SK-N-SH treated with all-trans-retinoic acid at 6 μM for 48 hours (cell line): ENCODE results near the gene HNRNPA3.

ENCODE experiments used
- ATAC-seq: fragments of 200-7000 bp; cut with Tn5 transposase; 3 replicates; pipeline ENCODE4 v1.9.1; 2020; ENCODE audit warnings: mild to moderate bottlenecking, moderate library complexity
- ARNTL ChIP-seq: fragments of 450-650 bp; formaldehyde crosslinking; IDR thresholded peaks from 2 replicates; pipeline ENCODE4 v1.5.0; 2020; ENCODE audit warnings: low read depth, mild to moderate bottlenecking, moderate library complexity, borderline replicate concordance
- BACH2 ChIP-seq: fragments of 250-450 bp; sonication (Bioruptor Pico); IDR thresholded peaks from 2 replicates; pipeline ENCODE4 v1.9.0; 2021; ENCODE audit warnings: mild to moderate bottlenecking, borderline replicate concordance
- CSDC2 ChIP-seq: fragments of 250-450 bp; sonication (Bioruptor Pico); IDR thresholded peaks from 2 replicates; pipeline ENCODE4 v1.5.0; 2020; ENCODE audit warnings: mild to moderate bottlenecking, moderate library complexity
- CSRNP3 ChIP-seq: fragments of 250-450 bp; sonication (Bioruptor Pico); IDR thresholded peaks from 2 replicates; pipeline ENCODE4 v1.5.1; 2021; ENCODE audit warnings: mild to moderate bottlenecking, moderate library complexity
- ESRRG ChIP-seq: fragments of 250-450 bp; sonication (Bioruptor Pico); IDR thresholded peaks from 2 replicates; pipeline ENCODE4 v1.6.1; 2021; ENCODE audit warnings: mild to moderate bottlenecking
- GLIS3 ChIP-seq: fragments of 250-450 bp; sonication (Bioruptor Pico); IDR thresholded peaks from 2 replicates; pipeline ENCODE4 v1.5.0; 2020; ENCODE audit warnings: mild to moderate bottlenecking, moderate library complexity
- ISL1 ChIP-seq: fragments of 250-450 bp; sonication (Bioruptor Pico); IDR thresholded peaks from 2 replicates; pipeline ENCODE4 v2.1.2; 2022; ENCODE audit warnings: mild to moderate bottlenecking, moderate library complexity
- OSR1 ChIP-seq: fragments of 250-450 bp; sonication (Bioruptor Pico); IDR thresholded peaks from 2 replicates; pipeline ENCODE4 v1.8.0; 2022; ENCODE audit warnings: moderate library complexity, mild to moderate bottlenecking, inconsistent platforms
- PATZ1 ChIP-seq: fragments of 250-450 bp; sonication (Bioruptor Pico); IDR thresholded peaks from 2 replicates; pipeline ENCODE4 v1.8.0; 2020; ENCODE audit warnings: mild to moderate bottlenecking, moderate library complexity, borderline replicate concordance
- PPARA ChIP-seq: fragments of 250-450 bp; sonication (Bioruptor Pico); IDR thresholded peaks from 2 replicates; pipeline ENCODE4 v1.5.0; 2020; ENCODE audit warnings: mild to moderate bottlenecking, borderline replicate concordance
- RARB ChIP-seq: fragments of 250-450 bp; sonication (Bioruptor Pico); IDR thresholded peaks from 2 replicates; pipeline ENCODE4 v1.8.0; 2021; ENCODE audit warnings: mild to moderate bottlenecking, moderate library complexity
- SNAI2 ChIP-seq: fragments of 250-450 bp; sonication (Bioruptor Pico); IDR thresholded peaks from 2 replicates; pipeline ENCODE4 v1.5.0; 2020; ENCODE audit warnings: mild to moderate bottlenecking, moderate library complexity
- TCF4 ChIP-seq: fragments of 250-450 bp; sonication (Bioruptor Pico); IDR thresholded peaks from 2 replicates; pipeline ENCODE4 v1.8.0; 2021; ENCODE audit warnings: mild to moderate bottlenecking, moderate library complexity, borderline replicate concordance
- TOX ChIP-seq: fragments of 250-450 bp; sonication (Bioruptor Pico); IDR thresholded peaks from 2 replicates; pipeline ENCODE4 v1.8.0; 2021; ENCODE audit warnings: mild to moderate bottlenecking, moderate library complexity, borderline replicate concordance
- TSHZ2 ChIP-seq: fragments of 250-450 bp; sonication (Bioruptor Pico); IDR thresholded peaks from 2 replicates; pipeline ENCODE4 v1.5.0; 2020; ENCODE audit warnings: mild to moderate bottlenecking, moderate library complexity
- ZC3H10 ChIP-seq: fragments of 250-450 bp; sonication (Bioruptor Pico); IDR thresholded peaks from 2 replicates; pipeline ENCODE4 v1.5.1; 2021; ENCODE audit warnings: mild to moderate bottlenecking, moderate library complexity
- ZFP3 ChIP-seq: fragments of 250-450 bp; sonication (Bioruptor Pico); IDR thresholded peaks from 2 replicates; pipeline ENCODE4 v1.5.0; 2020; ENCODE audit warnings: mild to moderate bottlenecking, moderate library complexity
- ZFP30 ChIP-seq: fragments of 450-650 bp; formaldehyde crosslinking; IDR thresholded peaks from 2 replicates; pipeline ENCODE4 v1.5.0; 2022; ENCODE audit warnings: mild to moderate bottlenecking, moderate library complexity
- ZNF70 ChIP-seq: fragments of 450-650 bp; formaldehyde crosslinking; IDR thresholded peaks from 2 replicates; pipeline ENCODE4 v1.5.0; 2020; ENCODE audit warnings: mild to moderate bottlenecking, moderate library complexity
- ZNF8 ChIP-seq: fragments of 450-650 bp; formaldehyde crosslinking; IDR thresholded peaks from 2 replicates; pipeline ENCODE4 v1.5.0; 2020; ENCODE audit warnings: mild to moderate bottlenecking, moderate library complexity
- TF ChIP-seq, protein P1 (sequence below): fragments of 250-450 bp; sonication (Bioruptor Pico); IDR thresholded peaks from 2 replicates; pipeline ENCODE4 v1.5.1; 2020; ENCODE audit warnings: low read depth, mild to moderate bottlenecking, moderate library complexity
- TF ChIP-seq, protein P2 (sequence below): fragments of 250-450 bp; sonication (Bioruptor Pico); IDR thresholded peaks from 2 replicates; pipeline ENCODE4 v1.8.0; 2021; ENCODE audit warnings: low read depth, mild to moderate bottlenecking, moderate library complexity, borderline replicate concordance

The HNRNPA3 gene

GRCh38 chr2:177232098-177232704, 19.6 kb downstream of the HNRNPA3 start (continued):
- TF ChIP-seq GLIS3 (CRISPR knock-in tag), result no peak
- TF ChIP-seq BACH2, result no peak
- no peak for TF ChIP-seq ARNTL
- TF ChIP-seq ZFP30 (CRISPR knock-in tag), result no peak
- no peak for TF ChIP-seq RARB (CRISPR knock-in tag)
- TF ChIP-seq SNAI2 (CRISPR knock-in tag), result no peak
- TF ChIP-seq ZNF70 (CRISPR knock-in tag), result no peak
- no peak for TF ChIP-seq PPARA (CRISPR knock-in tag)
- TF ChIP-seq, protein P1, sequence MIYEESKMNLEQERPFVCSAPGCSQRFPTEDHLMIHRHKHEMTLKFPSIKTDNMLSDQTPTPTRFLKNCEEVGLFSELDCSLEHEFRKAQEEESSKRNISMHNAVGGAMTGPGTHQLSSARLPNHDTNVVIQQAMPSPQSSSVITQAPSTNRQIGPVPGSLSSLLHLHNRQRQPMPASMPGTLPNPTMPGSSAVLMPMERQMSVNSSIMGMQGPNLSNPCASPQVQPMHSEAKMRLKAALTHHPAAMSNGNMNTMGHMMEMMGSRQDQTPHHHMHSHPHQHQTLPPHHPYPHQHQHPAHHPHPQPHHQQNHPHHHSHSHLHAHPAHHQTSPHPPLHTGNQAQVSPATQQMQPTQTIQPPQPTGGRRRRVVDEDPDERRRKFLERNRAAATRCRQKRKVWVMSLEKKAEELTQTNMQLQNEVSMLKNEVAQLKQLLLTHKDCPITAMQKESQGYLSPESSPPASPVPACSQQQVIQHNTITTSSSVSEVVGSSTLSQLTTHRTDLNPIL, result no peak
- no peak for TF ChIP-seq CSDC2

- TF ChIP-seq BACH2 (no peak), TSHZ2 (CRISPR knock-in tag) (no peak), ISL1 (no peak), RARB (CRISPR knock-in tag) (no peak), ZNF70 (CRISPR knock-in tag) (no peak), ZNF8 (CRISPR knock-in tag) (no peak), ARNTL (no peak), TOX (no peak), PPARA (CRISPR knock-in tag) (no peak), CSDC2 (no peak), GLIS3 (CRISPR knock-in tag) (no peak), ZFP30 (CRISPR knock-in tag) (no peak), SNAI2 (CRISPR knock-in tag) (no peak), PATZ1 (CRISPR knock-in tag) (no peak)
- no peak for ATAC-seq
Measured at GRCh38 chr2:177234267-177234666, 21.7 kb downstream of the HNRNPA3 start.

DNA sequence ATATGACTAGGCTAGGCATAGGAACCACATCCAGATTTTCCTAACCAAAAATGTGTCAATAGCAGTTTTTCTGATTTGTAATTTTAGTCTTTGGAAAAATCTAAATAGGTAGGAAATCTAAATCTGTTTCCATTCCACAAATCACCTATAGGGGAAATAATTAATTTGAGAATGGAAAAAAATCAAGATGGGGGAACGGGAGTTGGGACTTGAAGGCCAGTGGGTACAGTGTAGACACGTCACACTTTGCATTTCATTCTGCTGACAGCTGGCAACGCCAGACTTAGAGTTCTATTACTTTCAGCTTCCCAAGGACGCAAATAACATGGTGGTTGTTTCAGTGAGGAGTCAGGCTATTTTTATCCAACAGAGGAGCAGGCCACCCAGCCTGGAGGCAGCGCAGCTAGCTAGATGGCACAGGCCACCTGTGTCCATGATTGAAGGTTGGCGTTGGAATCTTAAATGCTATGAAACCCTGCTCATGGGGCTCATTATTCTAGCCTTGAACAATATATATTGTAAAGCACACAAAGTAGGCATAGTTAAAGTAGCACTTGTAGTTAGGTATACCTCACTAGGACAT, 23.4 kb downstream of the HNRNPA3 start:
- TF ChIP-seq ZNF8 (CRISPR knock-in tag) (no peak), RARB (CRISPR knock-in tag) (no peak), ZFP3 (CRISPR knock-in tag) (no peak), TCF4 (CRISPR knock-in tag) (no peak), ZC3H10 (CRISPR knock-in tag) (no peak), ZNF70 (CRISPR knock-in tag) (no peak)

GRCh38 chr2:177237932-177238331, 25.3 kb downstream of the HNRNPA3 start:
- TF ChIP-seq ZFP30 (CRISPR knock-in tag) (no peak), PPARA (CRISPR knock-in tag) (no peak), TSHZ2 (CRISPR knock-in tag) (no peak), ZNF70 (CRISPR knock-in tag) (no peak), CSRNP3 (CRISPR knock-in tag) (no peak), ZNF8 (CRISPR knock-in tag) (no peak), OSR1 (no peak), ZC3H10 (CRISPR knock-in tag) (no peak), TCF4 (CRISPR knock-in tag) (no peak), ARNTL (no peak), SNAI2 (CRISPR knock-in tag) (no peak), ESRRG (no peak), TOX (no peak)
- TF ChIP-seq, protein P2, sequence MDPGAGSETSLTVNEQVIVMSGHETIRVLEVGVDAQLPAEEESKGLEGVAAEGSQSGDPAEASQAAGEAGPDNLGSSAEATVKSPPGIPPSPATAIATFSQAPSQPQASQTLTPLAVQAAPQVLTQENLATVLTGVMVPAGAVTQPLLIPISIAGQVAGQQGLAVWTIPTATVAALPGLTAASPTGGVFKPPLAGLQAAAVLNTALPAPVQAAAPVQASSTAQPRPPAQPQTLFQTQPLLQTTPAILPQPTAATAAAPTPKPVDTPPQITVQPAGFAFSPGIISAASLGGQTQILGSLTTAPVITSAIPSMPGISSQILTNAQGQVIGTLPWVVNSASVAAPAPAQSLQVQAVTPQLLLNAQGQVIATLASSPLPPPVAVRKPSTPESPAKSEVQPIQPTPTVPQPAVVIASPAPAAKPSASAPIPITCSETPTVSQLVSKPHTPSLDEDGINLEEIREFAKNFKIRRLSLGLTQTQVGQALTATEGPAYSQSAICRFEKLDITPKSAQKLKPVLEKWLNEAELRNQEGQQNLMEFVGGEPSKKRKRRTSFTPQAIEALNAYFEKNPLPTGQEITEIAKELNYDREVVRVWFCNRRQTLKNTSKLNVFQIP (CRISPR knock-in tag), result no peak
- ATAC-seq, result no peak

More for the DNA sequence above, 23.4 kb downstream of the HNRNPA3 start:
- no peak for ATAC-seq
